Loucy (cell line): ENCODE data around the gene CHMP4A.

Experiments
- CTCF ChIP-seq: fragments of 200-600 bp; sonication (generic); conservative IDR thresholded peaks from 2 replicates; pipeline ENCODE4 v1.5.1; 2014; ENCODE audit warnings: mild to moderate bottlenecking, antibody characterized with exemption, low read length
- EZH2phosphoT487 ChIP-seq: fragments of 200-600 bp; IDR thresholded peaks from 2 replicates; pipeline ENCODE4 v1.6.1; 2018; ENCODE audit warnings: antibody characterized with exemption, mild to moderate bottlenecking, moderate library complexity, borderline replicate concordance

- TF ChIP-seq CTCF (no peak), EZH2phosphoT487 (no peak)
Measured at GRCh38 chr14:24207104-24207551, 6.2 kb downstream of the CHMP4A start.
